Inflammatory macrophage treated with lipopolysaccharide for 1 hour (primary cell): ENCODE results near the gene SPATA22.
"Not testable (repeated sequence)": the region's sequence is repeated elsewhere in the genome, so short reads cannot be mapped to it uniquely, and the experiment has no call there.

Source experiments
- DNase-seq, 2 donors: peaks; one replicate each; pipeline ENCODE4 v3.0.0-alpha.2; 2020 to 2022

The SPATA22 gene

GRCh38 chr17:3469529-3469928 lies 2.1 kb downstream of the SPATA22 start:
- no peak for DNase-seq

GRCh38 chr17:3466355-3466754 lies 5.3 kb downstream of the SPATA22 start:
- DNase-seq: not testable (repeated sequence)

- no peak for DNase-seq
Measured at GRCh38 chr17:3448059-3448665, 23.5 kb downstream of the SPATA22 start.

- DNase-seq: peak; percentile 12 to 19
Measured at GRCh38 chr17:3447625-3448024, 24.0 kb downstream of the SPATA22 start.

GRCh38 chr17:3440451-3440850 lies 31.2 kb downstream of the SPATA22 start:
- DNase-seq: no peak

GRCh38 chr17:3438368-3438767 lies 33.3 kb downstream of the SPATA22 start:
- no peak for DNase-seq

GRCh38 chr17:3433741-3434140 lies 37.9 kb downstream of the SPATA22 start, which contains the start of gene OR1E2:
TSS of gene OR1E2 (minus strand) at chr17:3433841. CDS start at chr17:3433841, 0 bp downstream.
- DNase-seq: no peak

- peak; percentile 26 to 32 for DNase-seq
Measured at GRCh38 chr17:3433215-3433614, 38.4 kb downstream of the SPATA22 start.

- no peak for DNase-seq
Measured at GRCh38 chr17:3418222-3418621, 53.4 kb downstream of the SPATA22 start.

GRCh38 chr17:3415610-3416009 lies 56.0 kb downstream of the SPATA22 start:
- DNase-seq: no peak

- not testable (repeated sequence) for DNase-seq
Measured at GRCh38 chr17:3412216-3412615, 59.4 kb downstream of the SPATA22 start.

GRCh38 chr17:3411070-3411469 lies 60.5 kb downstream of the SPATA22 start, which contains the start of gene OR3A3:
TSS of gene OR3A3 (plus strand) at chr17:3411370.
- DNase-seq: no peak

GRCh38 chr17:3403856-3404255 lies 67.8 kb downstream of the SPATA22 start:
- not testable (repeated sequence) for DNase-seq

- no peak for DNase-seq
Measured at GRCh38 chr17:3401786-3402185, 69.8 kb downstream of the SPATA22 start.

GRCh38 chr17:3400055-3400454 lies 71.6 kb downstream of the SPATA22 start:
- no peak for DNase-seq

GRCh38 chr17:3398310-3398709 lies 73.3 kb downstream of the SPATA22 start, which contains the start of gene OR1E1:
TSS of gene OR1E1 (minus strand) at chr17:3398410. CDS start at chr17:3398410, 0 bp downstream.
- no peak for DNase-seq

- not testable (repeated sequence) for DNase-seq
Measured at GRCh38 chr17:3397801-3398200, 73.8 kb downstream of the SPATA22 start.
